Measurements from ENCODE around the gene MEAK7.

MEAK7 gene, protein sequence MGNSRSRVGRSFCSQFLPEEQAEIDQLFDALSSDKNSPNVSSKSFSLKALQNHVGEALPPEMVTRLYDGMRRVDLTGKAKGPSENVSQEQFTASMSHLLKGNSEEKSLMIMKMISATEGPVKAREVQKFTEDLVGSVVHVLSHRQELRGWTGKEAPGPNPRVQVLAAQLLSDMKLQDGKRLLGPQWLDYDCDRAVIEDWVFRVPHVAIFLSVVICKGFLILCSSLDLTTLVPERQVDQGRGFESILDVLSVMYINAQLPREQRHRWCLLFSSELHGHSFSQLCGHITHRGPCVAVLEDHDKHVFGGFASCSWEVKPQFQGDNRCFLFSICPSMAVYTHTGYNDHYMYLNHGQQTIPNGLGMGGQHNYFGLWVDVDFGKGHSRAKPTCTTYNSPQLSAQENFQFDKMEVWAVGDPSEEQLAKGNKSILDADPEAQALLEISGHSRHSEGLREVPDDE

GRCh38 chr16:84504420-84505248 is at the start of gene MEAK7:
MEAK7 (minus strand) TSS chr16:84504659; CDS start chr16:84498086, 6,573 bp downstream.
- DNase-seq (ENCODE audit: low spot score) = peak; percentile 98

DNA sequence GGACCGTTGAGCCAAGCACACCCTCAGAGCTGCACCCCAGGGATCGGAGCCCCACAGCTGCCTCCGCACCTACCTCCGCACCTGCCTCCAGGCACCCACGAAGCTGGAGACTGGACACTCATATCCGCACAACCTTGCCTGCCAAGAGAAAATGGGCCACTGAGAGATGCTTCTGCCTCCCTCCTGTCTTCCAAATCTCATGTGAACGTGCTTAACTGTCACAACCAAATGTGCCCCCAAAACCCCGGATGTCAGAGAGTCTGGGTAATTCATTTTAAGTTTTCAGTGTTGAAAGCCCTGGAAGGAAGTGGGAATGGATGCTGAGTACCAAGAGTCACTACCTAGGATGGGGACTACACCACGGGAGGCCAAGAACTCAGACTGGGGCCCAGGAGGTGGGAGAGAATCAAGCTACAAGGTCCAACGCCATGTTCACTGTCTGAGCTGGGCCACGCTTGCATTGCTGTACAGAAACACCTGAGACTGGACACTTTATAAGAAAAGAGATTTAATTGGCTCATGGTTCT is 49.5 kb upstream of the MEAK7 start:
- peak; percentile 60 for DNase-seq (ENCODE audit: low spot score)

GRCh38 chr16:84552135-84552534 is 47.7 kb upstream of the MEAK7 start:
- DNase-seq (ENCODE audit: low spot score) = no peak

DNA sequence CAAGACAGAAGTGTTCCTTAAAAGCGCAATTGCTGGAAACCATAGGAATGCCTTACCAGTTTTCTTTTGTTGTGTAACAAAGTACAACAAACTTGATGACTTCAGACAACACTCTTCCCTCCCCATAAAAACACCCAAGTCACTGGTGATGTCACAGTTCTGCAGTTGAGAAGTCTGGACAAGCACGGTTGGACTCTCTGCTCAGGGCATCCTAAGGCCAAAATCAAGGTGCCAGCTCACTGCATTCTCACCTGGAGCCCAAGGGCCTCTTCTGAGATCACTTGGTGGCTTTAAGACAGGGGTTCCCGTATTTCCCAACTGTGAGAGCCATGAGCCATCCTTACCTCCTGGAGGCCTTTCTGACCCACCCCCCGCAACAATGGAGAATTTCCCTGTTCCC is 45.6 kb upstream of the MEAK7 start:
- DNase-seq (ENCODE audit: low spot score) = no peak

DNA sequence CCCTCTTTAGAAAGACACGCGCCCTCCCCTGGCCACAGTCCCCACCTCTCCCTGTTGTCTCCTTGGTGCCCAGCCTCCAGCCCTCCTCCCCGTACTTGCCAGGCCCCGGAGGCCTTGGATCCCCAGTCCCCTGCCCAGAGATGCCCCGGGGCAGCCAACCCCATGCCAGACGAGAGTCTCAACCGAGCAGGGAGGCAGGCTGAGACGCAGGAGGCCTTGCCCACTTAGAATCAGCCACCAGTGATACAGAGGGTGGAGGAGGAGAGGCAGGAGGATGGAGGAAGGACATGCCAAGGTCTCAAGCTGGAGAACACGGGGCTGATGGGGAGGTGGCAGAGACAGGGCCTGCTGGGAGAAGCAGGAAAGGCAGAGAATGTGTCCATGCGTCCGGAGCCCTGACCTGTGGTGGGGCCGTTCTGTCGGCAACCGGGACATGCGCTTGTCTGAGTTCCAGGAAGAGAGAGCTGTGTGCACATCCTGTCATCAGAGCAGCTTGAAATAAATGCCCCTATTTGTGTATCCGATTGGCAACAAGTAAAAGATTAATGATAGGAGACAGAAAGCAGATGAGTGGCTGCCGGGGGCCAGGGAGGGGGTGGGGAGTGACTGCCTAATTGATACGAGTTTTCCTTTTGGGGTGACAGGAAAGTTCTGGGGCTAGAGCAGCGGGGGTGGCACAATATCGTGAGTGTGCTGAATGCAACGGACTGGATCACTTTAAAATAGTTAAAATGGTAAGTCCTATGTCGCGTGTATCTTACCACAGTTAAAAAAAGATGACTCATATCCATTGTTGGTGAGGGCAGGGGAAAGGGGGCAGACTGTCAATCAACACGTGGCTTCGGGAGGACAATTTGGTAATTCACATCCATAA is 44.7 kb upstream of the MEAK7 start:
- peak; percentile 64 for DNase-seq (ENCODE audit: low spot score)

DNA sequence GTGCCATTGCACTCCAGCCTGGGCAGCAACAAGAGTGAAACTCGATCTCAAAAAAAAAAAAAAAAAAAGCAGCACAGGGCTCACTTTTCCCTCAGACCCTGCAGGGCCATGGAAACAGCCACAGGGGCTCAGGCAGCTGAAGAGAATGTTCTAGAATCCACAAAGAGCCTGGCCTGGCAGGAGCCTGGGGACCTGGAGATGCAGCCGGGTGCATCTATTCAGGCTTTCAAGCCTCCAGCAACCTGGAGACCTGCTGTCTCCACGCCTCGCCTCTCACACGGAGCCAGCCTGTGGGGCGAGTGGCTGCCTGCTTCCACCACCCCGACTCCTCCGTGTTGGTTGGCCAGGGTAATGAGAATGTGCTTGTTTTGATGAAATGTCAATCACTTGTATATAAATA is 44.0 kb upstream of the MEAK7 start:
- DNase-seq (ENCODE audit: low spot score) = no peak

DNA sequence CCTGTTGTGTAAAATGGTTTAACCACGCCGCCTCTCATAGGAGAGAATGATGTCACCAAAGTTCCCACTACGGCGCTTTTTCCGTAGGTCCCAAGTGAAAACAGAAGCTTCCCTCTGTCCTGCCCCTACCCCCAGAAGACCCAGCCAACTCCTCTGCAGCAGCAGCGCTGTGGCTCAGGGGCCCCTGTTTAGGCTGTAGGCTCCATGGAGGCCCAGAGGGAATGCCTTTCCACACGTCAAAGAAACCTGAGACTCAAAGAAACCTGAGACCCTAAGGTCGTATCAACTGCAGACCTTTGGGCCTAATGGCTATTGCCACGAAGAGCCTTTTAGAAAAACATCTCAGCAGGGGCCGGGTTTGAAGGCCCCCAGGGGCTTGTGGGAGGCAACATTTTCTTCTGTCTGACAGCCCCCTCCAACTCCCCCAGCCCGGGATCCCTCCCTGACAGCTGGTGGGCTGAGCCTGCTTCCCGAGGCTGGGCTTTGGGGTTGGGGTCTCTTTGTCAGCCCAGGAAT is 43.1 kb upstream of the MEAK7 start:
- no peak for DNase-seq (ENCODE audit: low spot score)

GRCh38 chr16:84546669-84547545 is 42.4 kb upstream of the MEAK7 start:
- no peak for DNase-seq (ENCODE audit: low spot score)

DNA sequence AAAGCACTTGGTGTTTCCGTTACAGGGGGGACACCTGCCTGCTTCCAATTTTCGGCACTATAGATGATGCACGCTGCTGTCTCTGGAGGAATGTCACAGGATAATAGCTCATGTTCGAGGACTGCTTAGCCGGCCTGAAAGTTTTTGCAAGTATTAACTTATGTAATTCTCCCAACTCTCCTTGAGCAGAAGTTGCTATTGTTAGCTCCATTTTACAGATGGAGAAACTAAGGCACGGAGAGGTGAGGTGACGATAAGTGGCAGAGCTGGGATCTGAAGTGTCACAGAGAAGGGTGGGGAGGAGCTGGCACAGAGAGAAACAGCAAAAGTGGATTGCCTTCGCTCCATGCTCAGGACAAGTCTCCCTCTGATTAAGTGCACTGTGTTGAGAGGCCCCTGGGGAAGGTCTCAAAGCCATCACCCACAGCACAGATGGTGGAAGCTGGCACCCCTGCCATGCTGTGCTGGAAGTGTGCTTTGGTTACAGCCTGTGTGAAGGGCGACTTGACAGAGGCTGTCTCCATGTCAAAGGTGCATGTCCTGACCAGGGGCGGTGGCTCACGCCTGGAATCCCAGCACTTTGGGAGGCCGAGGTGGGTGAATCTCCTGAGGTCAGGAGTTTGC is 40.8 kb upstream of the MEAK7 start:
- DNase-seq (ENCODE audit: low spot score) = no peak

DNA sequence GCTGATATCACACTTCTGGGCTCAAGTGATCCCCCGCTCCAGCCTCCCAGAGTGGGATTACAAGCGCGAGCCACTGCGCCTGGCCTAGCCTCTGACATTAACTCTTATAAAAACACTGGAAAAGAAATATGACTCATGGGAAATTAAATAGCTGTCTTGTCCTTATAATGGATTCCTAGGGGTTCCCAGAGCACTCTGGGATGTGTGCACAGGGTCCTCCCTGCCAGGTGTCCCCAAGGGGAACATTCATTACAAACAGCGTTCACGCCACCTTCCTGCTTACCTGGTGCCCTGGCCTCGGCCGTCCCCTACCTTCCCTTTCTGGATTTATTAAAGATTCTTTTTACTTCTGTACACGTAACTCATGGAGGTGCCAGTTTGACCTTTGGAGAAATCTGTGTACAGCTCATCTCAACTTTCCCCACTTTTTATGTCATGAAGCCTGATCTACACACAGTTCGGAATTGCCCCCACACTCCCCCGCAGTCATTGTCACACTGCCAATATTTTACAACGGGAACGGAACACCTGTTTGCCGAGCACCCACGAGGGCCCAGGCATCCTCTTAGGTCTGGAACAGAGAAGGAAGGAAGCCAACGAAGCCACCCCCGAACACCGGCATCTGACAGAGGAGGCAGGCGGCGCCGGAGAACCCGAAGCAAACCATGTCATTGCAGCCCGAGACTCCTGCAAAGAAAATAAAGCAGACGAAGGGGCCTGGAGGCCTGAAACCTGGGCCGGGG is 39.7 kb upstream of the MEAK7 start:
- DNase-seq (ENCODE audit: low spot score) = no peak

- no peak for DNase-seq (ENCODE audit: low spot score)
These were observed 38.8 kb upstream of the MEAK7 start for GRCh38 chr16:84543253-84543652.

DNA sequence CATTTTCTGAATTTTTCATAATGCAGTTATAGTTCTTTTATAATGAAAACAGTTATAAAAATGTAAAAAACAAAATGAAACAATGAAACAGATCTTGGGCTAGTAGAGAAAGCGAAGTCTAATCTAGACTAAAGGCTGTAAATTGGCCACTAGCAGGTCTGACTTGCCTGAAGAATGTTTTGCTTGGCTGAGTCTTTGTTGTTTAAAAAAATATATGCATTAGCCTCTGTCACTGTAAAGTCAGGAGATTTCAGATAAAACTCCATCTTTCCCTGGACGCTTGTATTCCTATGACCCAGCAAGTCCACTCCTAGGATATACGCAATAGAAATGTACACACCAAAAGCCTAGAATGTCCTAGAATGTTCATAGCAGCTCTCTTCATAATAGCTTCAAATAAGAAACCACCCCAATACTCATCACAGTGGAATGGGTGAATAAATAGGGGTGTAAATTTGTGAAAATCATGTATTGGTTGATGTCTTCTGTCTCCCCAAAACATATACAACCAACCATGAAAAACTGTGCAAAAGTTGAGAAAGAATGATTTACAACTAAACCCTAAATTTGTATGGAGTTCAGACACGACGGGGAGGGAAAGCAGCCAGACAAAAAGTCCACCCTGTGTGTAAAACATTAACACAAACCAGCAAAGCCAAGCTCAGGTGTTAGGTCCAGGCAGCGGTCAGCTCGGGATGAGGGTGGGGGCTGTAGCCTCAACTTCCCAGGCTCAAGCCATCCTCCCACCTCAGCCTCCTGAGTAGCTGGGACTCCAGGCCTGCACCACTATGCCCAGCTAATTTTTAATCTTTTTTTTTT is 37.7 kb upstream of the MEAK7 start:
- DNase-seq (ENCODE audit: low spot score) = no peak

- DNase-seq (ENCODE audit: low spot score) = no peak
These were observed 35.7 kb upstream of the MEAK7 start for GRCh38 chr16:84540194-84540593.

- no peak for DNase-seq (ENCODE audit: low spot score)
These were observed 33.9 kb upstream of the MEAK7 start for GRCh38 chr16:84538222-84538840.

DNA sequence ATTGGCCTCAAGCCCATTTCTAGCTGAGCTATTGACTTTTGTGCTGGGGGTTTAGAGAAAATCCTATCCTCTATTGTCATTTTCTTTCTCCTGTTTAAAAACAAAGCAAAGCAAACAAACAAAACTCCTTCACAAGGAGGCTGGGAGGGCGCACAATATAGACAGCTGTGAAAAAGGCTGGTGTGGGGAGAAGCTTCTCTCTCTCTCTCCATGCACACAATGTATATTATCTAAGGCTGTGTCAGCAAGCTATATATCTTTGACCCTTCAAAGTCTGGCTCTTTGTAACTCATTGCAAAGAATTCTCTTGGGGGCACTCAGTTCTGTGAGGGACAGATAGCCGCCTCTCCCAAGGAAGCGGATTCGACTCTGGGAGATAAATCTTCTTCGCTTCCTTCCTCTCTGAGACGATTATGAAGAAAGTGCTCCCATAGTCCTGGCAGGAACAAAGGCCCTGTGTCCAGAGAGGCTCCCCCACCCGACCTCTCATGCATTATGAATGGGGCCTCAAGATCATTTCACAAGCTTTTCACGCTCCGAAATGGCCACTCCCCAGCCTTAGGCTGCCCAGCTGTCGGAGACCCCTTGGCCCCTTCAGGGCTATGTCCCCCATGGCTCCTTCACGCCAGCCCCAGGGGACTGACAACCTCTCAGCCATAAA is 33.2 kb upstream of the MEAK7 start:
- DNase-seq (ENCODE audit: low spot score) = no peak

- no peak for DNase-seq (ENCODE audit: low spot score)
These were observed 31.4 kb upstream of the MEAK7 start for GRCh38 chr16:84535851-84536250.

GRCh38 chr16:84535408-84535807 is 30.9 kb upstream of the MEAK7 start:
- DNase-seq (ENCODE audit: low spot score) = no peak

GRCh38 chr16:84534815-84535214 is 30.4 kb upstream of the MEAK7 start:
- DNase-seq (ENCODE audit: low spot score) = no peak
